Right renal pelvis (tissue), 4 donors: Measurements from ENCODE around the gene COL11A2. TPM values are rescaled to one million over a fixed set of nuclear protein-coding genes. Genes with fewer than 3 reads are reported as not detected.
A peak's percentile ranks its signal among the peaks of the same experiment; 100 is the strongest.

Source experiments
- DNase-seq, 4 donors: peaks; one replicate each; pipeline ENCODE4 v3.0.0-alpha.2; 2013; ENCODE audit warnings: low read depth in 4 of 4, low spot score in 3 of 4, missing footprints in 1 of 4
- polyA plus RNA-seq, 4 donors: library from polyadenylated mRNA; unstranded; fragments of 120-200 nt; gene quantifications; one replicate each; pipeline ENCODE4 v1.2.1, GENCODE V29; 2013; ENCODE audit not compliant: insufficient read length in 4 of 4

COL11A2 gene
- polyA plus RNA-seq, 4 donors, result 4.7 to 5.6 (median 5.4) TPM

GRCh38 chr6:33172688-33173534 lies 19.4 kb downstream of the COL11A2 start:
- no peak for DNase-seq

- DNase-seq, result no peak
These were observed 20.2 kb downstream of the COL11A2 start for GRCh38 chr6:33171880-33172687.

DNA sequence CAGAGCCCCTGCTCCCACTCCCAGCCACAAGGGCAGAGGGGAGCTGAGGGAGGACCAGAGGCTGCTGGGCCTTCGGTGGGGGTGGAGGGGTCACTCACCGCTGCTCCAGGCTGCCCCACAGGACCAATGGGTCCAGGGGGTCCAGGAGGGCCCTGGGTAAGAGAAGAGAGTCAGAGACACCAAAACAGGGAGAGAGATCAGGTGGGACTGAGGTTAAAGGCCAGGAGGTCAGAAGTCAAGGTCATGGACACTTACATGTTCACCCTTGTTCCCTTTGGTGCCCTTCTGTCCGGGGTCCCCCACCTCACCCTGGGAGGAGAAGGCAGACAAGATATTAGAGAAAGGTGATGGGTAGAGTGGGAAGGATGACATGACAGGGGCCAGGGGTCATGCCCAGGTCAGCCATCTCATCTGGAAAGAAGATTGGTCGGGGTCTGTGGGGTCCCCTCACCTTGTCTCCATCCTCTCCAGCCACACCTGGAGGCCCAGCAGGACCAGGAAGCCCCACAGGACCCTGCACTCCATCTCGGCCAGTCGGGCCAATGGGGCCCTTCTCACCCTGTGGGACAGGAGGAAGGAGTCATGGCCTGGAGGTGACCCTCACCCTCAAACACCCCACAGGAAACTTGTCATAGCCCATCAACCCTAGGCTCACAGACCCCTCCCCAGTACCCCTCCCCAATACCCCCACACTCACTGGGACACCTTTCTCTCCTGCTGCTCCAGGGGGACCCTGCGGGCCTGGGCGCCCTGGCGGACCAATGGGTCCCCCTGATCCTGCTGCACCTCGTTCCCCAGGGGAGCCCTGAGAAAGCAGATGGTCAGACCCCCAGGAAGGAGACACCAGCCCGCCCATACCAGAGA lies 21.0 kb downstream of the COL11A2 start:
- DNase-seq, result no peak

DNA sequence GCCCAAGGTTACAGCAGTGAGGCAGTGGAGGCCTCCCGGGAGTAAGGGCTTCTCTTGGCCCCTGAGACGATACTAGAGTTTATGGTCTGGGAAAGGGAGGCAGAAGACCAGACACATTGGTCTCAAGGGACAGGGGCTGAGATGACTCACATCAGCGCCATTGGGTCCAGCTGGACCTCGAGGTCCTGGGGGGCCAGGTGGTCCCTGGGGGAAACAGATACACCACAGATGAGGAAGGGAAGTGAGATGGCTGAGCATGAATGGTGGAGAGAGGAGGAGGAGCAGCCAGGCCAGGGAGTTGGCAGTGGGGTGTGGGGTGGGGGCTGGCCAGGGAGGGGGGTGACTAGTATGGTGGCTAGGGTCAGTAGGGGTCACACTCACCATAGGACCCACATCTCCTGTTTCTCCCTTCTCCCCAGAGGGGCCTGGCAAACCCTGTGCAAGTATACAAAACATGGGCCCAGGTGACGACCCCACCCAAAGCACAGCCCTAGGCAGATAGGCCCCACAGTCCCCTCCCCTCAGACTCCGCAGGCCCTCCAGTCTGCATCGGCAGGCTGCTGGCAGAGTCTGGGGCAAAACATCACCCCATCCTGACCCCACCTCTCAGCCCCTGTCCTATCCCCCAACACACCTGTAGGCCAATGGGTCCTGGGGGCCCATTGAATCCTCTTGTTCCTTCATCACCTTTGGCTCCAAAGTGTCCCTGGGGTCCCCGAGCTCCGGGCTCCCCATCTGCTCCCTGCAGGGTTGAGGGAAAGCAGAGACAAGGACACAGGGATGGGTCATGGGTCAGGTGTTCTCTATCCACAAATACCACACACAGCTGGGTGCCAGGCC lies 21.9 kb downstream of the COL11A2 start:
- DNase-seq, result no peak

DNA sequence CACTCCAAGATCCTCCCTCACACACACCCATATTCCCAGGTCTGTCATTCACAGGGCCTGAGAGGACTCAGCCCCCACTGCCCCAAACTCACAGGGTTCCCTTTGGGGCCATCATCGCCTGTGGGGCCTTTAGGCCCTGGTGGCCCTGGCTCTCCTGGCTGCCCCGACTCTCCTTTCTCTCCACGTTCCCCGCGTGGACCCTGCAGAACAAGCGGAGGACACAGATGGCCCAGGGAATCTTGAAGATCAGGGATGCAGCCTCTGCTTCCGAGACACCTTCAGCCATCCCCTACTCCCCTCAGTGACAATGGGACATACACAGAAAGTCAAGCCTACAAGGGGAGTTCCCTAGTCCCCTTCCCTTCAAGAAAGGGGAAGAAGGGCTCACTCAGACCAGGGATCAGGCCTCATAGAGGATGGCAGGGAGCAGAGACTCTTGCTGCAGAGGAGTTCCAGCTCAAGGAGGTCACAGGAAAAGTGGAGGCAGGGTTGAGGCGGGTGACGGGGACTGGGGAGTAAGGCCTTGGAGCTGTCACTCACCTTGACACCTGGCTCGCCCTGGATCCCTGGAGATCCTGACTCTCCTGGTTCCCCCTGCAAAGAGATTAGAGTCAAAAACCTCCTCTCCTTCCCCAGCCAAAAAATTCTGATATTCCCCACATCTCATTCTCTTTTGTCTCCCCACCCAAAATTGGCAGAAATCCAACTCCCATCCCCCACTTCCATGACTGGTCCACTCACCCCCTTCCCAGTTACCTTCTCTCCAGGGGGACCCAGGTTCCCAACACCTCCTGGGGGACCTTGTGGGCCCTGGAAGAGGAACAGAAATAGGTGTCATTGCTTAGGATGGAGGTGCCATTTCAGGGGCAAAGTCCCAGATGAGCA lies 22.7 kb downstream of the COL11A2 start:
- no peak for DNase-seq

GRCh38 chr6:33168639-33169038 lies 23.6 kb downstream of the COL11A2 start:
- DNase-seq, result no peak

DNA sequence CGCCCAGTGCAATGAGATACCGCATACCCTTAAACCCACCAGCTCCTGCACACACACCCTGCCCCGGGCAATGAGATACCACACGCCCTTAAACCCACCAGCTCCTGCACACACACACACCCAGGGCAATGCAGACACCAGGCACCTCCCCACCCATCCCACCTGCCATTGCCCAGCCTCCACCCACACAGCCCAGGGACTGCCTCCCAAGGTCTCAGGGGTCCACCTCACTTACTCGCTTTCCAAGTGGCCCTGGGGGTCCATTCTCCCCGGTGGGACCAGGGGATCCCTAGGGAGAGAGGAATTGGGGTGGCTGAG lies 24.0 kb downstream of the COL11A2 start:
- DNase-seq, result no peak

GRCh38 chr6:33167374-33168283 lies 24.6 kb downstream of the COL11A2 start:
- no peak for DNase-seq

- no peak for DNase-seq
These were observed 25.5 kb downstream of the COL11A2 start for GRCh38 chr6:33166811-33167210.

DNA sequence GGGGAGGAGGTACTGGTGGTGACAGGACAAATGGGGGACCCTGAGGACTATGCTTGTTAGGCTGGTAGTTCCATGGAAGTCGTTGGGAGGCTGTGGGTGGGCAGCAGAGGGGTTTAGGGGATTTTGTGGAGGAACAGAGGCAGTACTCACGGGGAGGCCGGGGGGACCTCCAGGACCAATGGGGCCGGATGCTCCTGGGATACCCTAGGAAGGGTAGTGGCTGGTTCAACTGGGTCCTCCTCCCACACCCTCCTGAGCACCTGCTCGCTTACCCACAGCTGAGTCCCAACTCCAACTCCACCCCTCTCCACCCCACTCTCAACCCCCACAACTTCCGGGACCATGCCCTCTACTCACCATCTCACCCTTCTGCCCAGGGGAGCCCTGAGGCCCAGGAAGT lies 25.9 kb downstream of the COL11A2 start:
- DNase-seq, result no peak

- no peak for DNase-seq
These were observed 26.5 kb downstream of the COL11A2 start for GRCh38 chr6:33165581-33166258.

GRCh38 chr6:33164665-33165373 lies 27.4 kb downstream of the COL11A2 start:
- no peak for DNase-seq

GRCh38 chr6:33164176-33164575 lies 28.1 kb downstream of the COL11A2 start:
- DNase-seq, result no peak

DNA sequence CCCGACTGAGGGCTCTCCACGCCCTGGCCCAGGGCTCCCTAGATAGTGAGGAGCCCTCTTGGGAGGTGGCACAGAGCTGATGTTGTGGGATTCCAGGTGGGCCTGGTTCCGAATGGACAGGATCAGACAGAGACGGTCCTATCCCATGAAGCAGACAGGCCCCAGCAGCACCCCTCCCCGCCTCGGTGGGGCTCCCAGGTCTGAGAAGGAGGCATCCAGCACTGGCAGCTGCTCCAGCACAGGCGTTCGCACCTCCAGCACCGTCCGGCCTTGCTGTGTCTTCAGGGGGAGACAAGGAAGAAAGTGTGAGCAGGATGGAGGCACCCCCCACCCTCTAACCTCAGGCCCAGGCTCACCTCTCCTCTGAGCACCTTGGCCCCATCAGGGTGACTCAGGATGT lies 28.7 kb downstream of the COL11A2 start:
- no peak for DNase-seq

GRCh38 chr6:33161354-33162331 lies 30.6 kb downstream of the COL11A2 start:
- DNase-seq, result peak; percentile 25 to 63 (median 33)
